ENCODE measurements around the gene CCNA1.

Gene CCNA1

DNA sequence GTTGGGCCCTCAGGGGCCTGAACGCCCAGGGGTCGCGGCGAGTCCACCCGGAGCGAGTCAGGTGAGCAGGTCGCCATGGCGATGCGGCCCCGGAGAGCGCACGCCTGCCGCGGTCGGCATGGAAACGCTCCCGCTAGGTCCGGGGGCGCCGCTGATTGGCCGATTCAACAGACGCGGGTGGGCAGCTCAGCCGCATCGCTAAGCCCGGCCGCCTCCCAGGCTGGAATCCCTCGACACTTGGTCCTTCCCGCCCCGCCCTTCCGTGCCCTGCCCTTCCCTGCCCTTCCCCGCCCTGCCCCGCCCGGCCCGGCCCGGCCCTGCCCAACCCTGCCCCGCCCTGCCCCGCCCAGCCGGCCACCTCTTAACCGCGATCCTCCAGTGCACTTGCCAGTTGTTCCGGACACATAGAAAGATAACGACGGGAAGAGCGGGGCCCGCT lies at the start of gene CCNA1:
TSS of gene CCNA1 (plus strand) at position 390 of the 439 bp plus-strand sequence. CDS start 562 bp downstream, outside the sequence.
- peak within 1 kb of the TSS; percentile 63 for H3K4me3 ChIP-seq (ENCODE audit: low read depth, low read length)
- no peak for DNase-seq (ENCODE audit: low read depth)

DNA sequence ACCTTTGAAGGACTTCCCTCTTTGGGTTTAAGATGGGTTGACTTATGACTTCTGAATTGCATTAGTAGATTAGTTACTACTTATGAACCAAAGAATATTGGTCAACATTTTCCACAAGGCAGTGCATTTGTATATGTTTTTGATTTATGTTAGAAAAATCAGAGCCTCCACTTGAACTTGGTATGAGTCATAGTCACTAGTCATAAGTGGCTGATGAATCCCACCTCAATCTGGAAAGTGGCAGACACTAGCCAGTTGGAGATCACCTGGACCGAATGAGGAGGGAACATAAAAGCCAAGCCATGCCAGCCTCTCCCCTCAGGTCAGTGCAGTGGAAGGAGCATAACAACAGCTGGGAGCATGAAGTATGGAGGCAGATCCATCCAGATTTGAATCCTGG lies 46.8 kb upstream of the CCNA1 start:
- DNase-seq (ENCODE audit: low read depth) = no peak
- in situ Hi-C loops (cut with HindIII; ENCODE audit: low sequenced_read_pairs) = no loop called here
- H3K4me3 ChIP-seq (ENCODE audit: low read depth, low read length) = no peak overlapping the region
- TF ChIP-seq, protein P1, sequence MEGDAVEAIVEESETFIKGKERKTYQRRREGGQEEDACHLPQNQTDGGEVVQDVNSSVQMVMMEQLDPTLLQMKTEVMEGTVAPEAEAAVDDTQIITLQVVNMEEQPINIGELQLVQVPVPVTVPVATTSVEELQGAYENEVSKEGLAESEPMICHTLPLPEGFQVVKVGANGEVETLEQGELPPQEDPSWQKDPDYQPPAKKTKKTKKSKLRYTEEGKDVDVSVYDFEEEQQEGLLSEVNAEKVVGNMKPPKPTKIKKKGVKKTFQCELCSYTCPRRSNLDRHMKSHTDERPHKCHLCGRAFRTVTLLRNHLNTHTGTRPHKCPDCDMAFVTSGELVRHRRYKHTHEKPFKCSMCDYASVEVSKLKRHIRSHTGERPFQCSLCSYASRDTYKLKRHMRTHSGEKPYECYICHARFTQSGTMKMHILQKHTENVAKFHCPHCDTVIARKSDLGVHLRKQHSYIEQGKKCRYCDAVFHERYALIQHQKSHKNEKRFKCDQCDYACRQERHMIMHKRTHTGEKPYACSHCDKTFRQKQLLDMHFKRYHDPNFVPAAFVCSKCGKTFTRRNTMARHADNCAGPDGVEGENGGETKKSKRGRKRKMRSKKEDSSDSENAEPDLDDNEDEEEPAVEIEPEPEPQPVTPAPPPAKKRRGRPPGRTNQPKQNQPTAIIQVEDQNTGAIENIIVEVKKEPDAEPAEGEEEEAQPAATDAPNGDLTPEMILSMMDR (IDR thresholded peaks at IDR 0.05; ENCODE audit: low read depth, low read length, missing control alignments) = no peak

More for the DNA sequence above, at the start of gene CCNA1:
- TF ChIP-seq, protein P1 (IDR thresholded peaks at IDR 0.05; ENCODE audit: low read depth, low read length, missing control alignments) = no peak
- in situ Hi-C loops (cut with HindIII; ENCODE audit: low sequenced_read_pairs) = no loop called here

DNA sequence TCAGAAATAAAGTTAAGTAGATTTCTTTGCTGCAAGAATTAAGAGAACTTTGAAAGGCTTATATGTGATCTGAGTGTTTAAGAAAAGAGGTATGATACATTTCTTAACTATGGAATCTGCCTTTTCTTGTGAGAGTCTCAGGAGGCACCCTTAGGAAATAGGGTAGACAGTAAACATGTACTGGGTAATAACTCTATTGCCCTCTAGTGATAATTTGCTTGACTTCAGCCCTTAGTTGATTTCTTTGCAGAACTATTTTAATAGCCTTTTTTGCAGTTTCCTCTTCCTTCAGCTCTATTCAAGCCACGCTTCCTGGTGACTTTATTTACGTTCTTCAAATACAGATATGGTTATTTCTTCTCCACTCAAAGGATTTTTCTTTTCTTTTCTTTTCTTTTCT lies 37.0 kb upstream of the CCNA1 start:
- in situ Hi-C loops (cut with HindIII; ENCODE audit: low sequenced_read_pairs) = no loop called here
- TF ChIP-seq, protein P1 (IDR thresholded peaks at IDR 0.05; ENCODE audit: low read depth, low read length, missing control alignments) = peak; percentile 57
- H3K4me3 ChIP-seq (ENCODE audit: low read depth, low read length) = no peak overlapping the region
- DNase-seq (ENCODE audit: low read depth) = peak; percentile 50

DNA sequence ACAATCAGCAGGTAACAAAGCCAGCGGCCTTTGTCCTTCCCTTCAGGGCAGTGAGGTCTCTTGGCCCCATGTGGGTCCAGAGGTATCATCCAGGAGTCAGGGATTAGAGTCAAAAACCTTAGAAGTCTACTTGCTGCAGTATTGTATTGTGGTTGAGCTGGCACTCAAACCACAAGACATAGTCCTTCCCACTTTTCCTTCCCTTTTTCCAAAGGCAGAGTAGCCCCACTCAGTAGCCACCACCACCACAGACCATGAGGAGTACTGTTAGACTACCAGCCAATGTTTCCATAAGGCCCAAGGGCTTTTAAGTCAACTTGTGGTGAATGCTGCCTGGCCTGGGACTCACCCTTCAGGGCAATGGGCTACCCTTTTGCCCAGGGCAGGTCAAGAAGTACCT lies 27.1 kb upstream of the CCNA1 start:
- H3K4me3 ChIP-seq (ENCODE audit: low read depth, low read length) = no peak overlapping the region
- DNase-seq (ENCODE audit: low read depth) = no peak
- in situ Hi-C loops (cut with HindIII; ENCODE audit: low sequenced_read_pairs) = no loop called here
- TF ChIP-seq, protein P1 (IDR thresholded peaks at IDR 0.05; ENCODE audit: low read depth, low read length, missing control alignments) = no peak

DNA sequence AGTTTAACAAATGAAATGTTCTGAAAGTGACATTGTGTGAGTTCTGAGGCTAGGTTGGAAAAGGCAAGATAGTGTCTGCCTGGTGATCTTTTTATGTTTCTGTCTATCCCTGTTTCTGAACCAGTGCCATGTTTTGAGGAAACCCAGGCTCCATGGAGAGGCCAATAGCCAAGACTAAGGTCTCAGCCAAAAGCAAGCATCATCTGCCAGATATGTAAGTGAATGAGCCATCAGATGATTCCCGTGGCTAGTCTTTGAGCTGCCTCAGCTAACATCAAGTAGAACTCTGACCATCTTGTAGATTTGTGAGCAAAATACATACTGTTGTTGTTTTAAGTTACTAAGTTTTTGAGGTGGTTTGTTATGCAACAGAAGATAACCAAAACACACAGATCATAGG lies 19.6 kb upstream of the CCNA1 start:
- in situ Hi-C loops (cut with HindIII; ENCODE audit: low sequenced_read_pairs) = no loop called here
- no peak overlapping the region for H3K4me3 ChIP-seq (ENCODE audit: low read depth, low read length)
- TF ChIP-seq, protein P1 (IDR thresholded peaks at IDR 0.05; ENCODE audit: low read depth, low read length, missing control alignments) = no peak
- DNase-seq (ENCODE audit: low read depth) = no peak

DNA sequence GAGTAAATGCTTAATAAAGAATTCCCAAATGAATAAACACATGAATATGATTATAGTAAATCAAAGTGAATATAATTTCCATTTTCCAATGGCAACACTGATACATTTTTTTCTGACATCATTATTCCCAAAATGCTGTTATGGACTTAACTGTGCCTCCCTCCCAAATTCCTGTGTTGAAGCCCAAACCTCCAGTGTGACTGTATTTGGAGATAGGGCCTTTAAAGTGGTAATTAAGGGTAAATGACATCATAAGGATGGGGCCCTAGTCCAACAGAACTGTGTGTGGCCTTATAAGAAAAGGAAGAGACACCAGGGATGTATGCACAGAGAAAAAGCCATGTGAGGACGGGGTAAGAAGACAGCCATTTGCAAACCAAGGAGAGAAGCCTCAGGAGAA lies 19.1 kb upstream of the CCNA1 start:
- DNase-seq (ENCODE audit: low read depth) = no peak
- TF ChIP-seq, protein P1 (IDR thresholded peaks at IDR 0.05; ENCODE audit: low read depth, low read length, missing control alignments) = no peak
- in situ Hi-C loops (cut with HindIII; ENCODE audit: low sequenced_read_pairs) = no loop called here
- H3K4me3 ChIP-seq (ENCODE audit: low read depth, low read length) = no peak overlapping the region

DNA sequence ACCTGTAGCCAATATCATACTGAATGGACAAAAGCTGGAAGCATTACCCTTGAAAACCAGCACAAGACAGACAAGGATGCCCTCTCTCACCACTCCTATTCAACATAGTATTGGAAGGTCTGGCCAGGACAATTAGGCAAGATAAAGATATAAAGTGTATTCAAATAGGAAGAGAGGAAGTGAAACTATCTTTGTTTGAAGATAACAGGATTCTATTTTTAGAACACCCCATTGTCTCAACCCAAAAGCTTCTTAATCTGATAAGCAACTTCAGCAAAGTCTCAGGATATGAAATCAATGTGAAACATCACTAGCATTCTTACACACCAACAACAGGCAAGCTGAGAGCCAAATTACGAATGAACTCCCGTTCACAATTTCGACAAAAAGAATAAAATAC lies 17.8 kb upstream of the CCNA1 start:
- no peak for DNase-seq (ENCODE audit: low read depth)
- no peak overlapping the region for H3K4me3 ChIP-seq (ENCODE audit: low read depth, low read length)
- TF ChIP-seq, protein P1 (IDR thresholded peaks at IDR 0.05; ENCODE audit: low read depth, low read length, missing control alignments) = no peak
- in situ Hi-C loops (cut with HindIII; ENCODE audit: low sequenced_read_pairs) = no loop called here
